Nucleus accumbens (tissue), 56 donors: ENCODE data around the gene SCAMP2.

Experiments used
- DNase-seq, 56 donors: peaks; one replicate each; lab custom pipeline; 2025; lab: John Stamatoyannopoulos, UW

SCAMP2 gene

DNA sequence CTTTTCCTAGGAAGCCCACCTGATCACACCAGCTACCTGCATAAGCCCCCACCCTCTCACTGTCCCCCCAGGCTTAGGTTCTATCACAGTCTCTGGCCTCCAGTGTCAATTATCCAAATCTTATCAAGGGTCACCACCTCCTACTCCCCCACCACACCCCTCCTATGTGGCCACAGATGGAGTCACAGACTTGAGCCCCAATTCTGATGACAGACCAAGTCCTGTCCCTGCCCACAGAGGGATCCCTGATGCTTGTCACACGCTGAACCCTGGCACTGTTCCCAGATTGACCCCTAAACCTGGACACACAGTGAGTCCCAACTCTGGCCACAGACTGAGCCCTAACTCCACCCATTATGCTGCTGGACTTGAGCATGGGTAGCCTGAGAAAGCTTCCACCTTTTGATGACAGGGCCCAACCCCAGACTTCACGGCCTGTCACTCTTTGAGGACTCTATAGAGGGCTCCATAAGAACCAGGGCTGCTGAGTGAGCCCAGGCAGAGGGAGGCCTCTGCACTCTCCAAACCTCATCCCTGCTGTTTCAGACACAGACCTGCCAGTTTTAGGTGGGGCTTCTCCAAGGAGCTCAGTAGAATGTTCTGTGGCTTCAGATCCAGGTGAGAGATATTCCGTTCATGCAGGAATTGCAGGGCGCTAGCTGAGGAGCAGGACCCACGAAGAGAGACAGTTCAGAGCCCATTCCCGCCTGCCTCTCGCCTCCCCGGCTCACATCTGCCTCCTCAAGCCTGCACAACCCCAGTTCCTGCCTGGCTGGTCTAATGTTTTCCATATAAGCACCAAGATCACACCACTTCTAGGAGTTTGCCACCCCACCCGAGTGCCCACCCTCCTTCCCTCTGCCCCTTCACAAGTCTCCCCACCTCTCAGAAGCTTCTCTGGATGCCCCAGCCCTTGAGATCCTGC is 32.1 kb downstream of the SCAMP2 start:
- DNase-seq: no peak

DNA sequence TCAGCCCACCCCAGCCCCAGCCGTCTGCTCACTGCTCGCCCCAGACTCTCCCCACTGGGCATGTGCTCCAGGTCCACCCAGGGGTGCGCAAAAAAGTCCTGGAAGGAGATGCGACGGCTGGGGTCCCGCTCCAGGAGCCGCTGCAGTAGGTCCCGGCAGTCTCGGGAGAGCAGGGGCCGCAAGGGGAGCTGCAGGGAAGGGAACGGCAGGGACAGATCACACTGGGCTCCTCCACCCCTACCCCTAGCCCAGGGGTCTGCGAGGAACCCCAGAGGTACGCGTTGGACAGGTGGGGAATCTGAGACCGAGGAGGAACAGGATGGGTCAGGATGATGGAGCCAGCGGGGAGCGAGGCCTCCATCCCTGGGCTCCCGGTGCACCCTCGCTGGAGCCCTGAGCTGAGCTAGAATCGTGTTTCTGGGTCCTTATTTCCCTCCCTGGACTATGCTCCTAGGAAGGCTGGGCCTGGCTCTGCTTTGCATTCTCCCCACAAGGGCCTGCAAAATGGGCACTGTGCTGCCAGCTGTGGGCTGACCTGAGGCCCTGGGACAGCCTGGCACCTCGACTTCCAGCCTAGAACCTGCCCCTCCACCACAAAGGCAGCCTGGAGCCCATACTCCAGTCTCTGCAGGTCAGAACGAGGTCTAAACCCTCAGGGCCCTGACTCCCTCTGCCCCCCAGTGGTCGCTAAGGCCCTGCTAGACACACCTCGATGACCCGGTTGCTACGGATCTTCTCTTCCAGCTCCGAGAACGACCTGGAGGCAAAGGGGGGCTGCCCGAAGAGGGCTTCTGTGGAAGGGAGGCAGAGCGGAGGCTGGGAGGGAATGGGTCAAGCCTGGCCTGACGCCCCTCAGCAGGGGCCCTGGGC is 33.4 kb downstream of the SCAMP2 start:
- DNase-seq: no peak

DNA sequence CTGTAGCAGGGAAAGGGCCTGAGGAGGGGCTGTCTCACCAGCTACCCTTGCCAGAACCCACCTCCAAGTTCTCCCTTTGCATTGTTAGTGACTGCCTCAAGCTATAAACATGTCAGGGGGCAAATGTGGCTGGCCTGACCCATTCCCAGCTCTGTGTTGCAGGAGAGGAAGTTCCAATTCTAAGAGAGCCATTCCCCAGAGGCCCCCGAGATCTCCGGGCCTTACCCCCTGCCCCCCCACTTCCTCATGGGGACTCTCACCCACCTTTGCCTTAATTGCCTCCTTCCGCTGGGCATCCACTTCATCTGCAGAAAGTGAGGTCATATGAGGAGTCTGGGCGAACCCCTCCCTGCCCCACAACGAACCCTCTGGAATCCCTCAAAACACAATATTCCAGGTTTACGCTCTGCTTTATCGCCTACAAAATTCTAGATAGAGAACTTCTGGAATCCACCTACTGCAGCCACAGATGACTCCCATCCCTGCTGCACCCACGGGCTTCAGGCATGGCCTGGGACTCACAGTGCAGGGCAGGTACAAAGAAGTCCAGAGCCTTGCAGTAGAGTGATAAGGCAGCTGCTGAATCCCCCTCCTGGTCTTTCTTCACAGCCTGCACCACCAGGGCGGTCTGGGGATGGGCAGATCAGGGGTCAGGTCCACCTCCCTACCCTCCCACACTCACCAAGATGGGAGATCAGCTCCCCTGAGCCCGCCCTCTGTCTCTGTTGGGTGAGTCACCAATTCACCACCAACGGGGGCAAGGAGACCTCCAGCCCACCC is 34.2 kb downstream of the SCAMP2 start:
- no peak for DNase-seq

DNA sequence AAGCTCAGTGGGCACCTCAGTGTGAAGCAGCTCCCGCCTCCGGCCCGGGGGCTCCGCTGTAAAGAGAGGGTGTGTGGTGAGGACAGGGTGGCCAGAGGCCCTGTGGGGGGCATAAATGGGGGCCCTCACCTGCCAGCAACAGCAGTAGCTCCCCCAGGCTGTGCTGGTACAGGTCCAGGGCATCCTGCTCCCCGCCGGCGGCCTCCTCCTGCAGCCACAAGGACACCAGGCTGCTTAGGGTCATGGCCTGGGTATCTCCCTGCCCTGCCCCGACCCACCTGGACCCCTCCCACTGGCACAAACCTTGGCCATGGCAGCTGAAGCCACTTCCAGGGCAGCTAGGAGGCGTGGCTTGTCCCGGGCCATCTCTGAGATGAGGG is 35.0 kb downstream of the SCAMP2 start:
- no peak for DNase-seq

DNA sequence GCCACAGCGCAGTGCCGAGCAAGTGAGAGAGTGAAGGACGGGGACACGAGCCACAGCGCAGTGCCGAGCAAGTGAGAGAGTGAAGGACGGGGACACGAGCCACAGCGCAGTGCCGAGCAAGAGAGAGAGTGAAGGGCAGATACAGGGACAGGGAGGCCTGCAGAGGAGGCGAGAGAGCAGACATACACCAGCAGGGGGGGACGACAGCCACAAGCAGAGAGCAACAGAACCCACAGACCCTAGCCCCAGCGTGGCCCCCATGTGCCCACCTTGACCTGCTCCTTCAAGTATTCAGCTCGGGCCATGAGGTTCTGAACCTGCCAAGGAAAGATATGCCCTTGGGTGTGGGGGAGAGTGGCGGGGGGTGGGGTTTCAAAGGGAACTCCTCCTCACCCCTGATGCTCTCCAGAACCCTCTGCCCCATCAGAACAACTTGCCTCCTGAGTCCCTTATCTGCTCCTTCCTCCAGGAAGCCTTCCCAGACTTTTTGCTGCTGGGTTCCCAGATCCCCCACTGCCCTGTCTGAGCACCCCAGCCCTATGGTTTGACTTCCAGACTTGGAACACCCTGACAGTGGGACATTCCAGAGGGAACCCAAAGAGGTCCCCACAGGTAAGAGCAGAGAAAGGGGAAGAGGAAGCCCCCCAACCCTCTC is 35.6 kb downstream of the SCAMP2 start:
- no peak for DNase-seq

DNA sequence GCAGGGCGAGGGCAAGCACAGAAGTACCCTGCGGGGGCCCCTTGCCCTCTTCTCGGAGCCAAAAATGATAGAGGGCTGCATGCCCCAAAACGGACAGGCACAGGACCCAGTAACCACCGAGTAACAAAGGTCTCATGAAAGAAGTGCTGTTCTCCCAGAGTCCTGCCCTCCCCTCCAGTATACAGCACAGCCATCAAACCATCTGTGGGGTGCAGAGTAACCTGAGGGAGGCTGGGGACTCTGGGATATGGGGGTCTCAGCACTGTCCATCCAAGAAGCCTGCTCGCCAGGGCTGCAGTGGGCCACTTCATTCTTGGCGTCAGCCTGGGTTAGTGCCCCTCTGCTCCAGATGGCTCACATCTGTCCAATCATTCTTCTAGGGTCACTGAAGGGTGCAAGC is 36.3 kb downstream of the SCAMP2 start:
- DNase-seq: no peak

DNA sequence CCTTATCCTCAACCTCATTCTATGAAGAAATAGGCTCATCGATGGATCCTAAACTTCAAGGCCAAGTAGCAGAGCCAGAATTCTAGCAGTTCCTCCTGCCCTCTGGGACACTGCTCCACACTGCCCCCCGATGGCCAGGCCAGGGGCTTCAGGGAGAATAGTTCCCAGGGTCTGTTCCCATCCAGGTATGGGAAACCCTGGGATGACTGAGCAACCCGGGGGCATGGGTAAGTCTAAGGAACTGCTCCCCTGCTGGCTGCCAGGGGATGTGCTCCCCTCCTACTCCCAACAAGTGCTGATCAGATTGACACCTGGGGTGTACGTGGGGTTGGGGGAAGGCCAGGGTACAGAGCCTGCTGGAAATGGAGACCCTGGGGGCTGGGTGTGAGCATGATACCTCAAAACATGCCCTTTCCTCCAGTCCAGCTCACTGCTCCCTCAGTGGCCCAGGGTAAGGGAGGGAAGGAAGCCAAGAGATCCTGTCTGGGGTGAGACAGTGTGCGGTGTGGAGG is 37.8 kb downstream of the SCAMP2 start:
- DNase-seq: peak in 20 of 56 donors; percentile 9 to 63 (median 25)

DNA sequence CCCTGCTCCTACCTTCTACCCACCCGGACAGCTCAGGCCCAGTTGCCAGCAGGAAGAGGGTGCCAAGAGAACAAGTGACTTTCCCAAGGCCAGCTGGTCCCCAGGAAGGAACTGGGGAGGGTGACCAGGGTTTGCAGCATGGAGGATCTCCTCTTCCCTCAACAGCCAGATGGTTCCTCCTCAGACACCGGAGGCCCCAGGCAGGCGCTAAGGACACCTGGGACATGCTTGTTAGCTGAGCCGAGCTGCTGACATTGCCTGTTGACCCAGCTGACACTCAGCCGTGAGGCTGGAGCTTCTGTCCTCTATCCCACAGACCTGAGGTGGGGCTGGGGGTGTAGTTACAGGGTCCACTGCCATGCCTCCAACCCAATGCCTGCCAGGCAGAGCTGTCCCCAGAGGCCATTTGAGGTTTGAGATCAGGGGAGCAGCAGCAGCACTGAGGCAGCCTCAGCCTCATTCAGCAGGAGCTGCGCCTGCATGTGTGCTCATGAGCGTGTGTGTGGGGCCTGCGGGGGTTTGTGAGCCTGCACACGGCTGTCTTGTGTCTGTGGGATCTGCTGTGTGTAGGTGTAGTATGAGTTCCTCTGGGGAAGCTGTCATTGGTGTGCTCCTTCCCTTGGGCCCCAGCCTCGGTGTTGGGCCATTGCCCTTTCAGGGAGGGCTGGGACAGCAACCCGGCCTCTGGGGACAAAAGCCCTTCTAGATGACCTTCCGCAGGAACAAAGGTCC is 39.6 kb downstream of the SCAMP2 start:
- peak in 30 of 56 donors; percentile 5 to 78 (median 44) for DNase-seq

DNA sequence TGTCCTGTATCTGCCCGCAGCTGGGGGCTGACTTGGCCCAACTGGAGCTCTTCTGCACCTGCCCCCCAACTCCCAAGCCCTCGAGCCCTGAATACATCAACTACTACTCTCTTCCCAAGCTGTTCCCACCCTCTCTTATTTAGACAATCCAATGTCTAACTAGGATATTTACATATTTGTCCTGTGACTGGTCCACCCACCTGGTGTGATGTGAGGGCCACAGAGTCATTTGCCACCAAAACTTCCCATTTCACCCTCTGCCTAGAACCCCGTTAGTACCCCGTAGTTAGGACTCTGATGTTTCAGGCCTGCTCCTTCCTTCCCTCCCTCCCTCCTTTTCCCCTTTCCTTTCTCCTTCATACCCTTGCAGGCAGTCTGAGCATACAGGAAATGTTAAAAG is 40.3 kb downstream of the SCAMP2 start:
- DNase-seq: no peak

DNA sequence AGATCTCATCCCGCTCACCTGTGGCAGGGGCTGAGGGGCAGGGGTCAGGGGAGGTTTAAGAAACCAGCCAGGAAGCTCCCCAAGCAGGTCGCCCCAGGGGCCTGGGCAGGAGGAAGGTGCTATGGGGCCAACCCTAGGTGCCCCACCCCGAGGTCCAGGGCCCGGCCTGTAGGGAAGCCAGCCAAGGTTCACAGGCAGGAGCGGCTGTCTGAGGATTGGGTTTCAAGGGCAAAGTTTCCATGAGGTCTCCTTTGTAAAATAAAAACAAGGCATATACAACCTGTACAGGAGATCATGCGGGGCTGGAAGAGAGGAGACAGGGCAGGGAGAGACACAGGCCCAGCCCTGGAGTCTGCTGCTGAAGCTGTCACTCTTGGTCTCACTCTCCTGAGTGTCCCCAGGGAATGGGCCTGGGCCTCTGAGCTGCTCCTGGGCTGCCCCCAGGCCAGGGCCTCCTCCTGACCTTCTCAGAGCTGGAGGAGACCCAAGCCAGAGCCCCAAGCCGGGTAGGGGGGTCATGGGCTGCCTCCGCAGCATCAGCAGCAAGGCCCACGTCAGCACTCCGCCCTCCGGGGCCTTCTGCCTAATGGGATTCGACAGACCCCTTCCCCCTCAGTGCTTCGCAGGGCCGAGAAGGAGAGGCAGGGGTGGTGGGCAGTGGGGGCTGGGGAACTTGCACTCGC is 41.2 kb downstream of the SCAMP2 start:
- DNase-seq: no peak

DNA sequence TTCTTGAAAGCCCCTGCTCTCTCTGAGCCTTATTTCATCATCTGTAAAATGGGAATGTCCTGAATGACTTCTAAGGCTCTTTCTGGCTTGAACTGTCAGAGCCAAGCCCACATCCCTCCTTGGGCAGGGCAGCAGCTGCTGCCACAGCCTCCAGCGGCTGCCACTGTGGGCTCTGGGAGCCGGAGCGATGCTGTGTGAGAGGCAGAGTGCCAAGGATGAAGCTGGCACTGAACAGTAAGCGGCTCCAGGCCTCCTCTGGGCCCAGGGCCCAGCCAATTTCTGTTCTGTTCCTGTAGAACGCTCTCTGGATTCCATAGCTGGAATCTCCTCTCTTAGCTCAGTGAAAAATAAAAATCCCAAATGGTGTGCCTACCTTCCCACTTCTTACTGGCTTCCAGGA is 42.3 kb downstream of the SCAMP2 start:
- DNase-seq: peak in 43 of 56 donors; percentile 7 to 75 (median 37)

DNA sequence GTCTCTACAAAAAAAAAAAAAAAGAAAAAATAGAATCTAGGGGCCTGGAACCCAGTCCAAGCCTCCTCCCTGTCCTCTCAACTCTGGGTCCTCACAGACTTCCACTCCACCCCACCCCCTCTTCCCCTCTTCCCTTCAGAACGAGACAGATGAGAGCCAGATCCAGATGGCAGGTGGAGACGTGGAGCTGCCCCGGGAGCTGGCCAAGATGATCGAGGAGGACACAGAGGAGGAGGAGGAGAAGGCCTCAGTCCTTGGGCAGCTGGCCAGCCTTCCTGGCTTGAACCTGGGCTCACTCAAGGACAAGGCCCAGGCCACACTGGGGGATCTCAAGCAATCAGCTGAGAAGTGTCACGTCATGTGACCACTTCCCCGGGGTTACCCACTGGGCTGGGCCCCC is 43.2 kb downstream of the SCAMP2 start:
- no peak for DNase-seq

DNA sequence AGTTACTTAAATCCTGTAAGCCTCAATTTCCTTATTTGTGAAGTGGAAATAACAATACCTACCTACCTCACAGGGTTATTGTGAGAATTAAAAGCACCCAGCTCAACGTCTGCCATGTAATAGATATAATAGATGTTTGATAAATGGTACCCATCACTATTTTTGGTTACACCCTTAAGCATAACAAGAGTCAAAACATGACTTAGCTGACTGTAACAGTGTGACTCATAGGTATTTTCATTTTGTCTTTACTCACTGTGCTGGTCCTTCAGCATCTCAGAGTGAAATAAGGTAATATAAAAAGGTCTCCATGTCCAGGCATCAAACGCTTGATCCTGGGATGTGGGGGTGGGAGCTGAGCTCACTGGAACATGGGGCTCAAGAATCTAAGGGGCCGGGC is 43.7 kb downstream of the SCAMP2 start:
- no peak for DNase-seq

DNA sequence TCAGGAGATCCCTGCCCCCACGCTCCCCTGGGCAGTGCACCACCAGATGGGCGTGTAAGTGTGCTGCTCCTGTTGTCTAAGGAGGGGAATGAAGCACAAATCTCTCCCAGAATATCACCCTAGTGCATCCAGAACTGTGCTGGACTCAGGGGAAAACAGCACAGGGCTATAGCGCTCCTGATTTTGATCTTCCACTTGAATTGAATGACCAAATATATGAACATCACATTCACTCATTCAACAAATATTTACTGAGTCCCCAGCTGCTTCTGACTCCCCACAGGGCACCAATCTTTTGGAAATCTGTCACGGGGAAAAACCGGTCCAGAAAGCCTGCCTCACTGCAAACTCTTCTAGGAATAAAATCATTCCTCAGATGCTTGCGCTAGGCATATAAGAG is 44.3 kb downstream of the SCAMP2 start:
- no peak for DNase-seq

DNA sequence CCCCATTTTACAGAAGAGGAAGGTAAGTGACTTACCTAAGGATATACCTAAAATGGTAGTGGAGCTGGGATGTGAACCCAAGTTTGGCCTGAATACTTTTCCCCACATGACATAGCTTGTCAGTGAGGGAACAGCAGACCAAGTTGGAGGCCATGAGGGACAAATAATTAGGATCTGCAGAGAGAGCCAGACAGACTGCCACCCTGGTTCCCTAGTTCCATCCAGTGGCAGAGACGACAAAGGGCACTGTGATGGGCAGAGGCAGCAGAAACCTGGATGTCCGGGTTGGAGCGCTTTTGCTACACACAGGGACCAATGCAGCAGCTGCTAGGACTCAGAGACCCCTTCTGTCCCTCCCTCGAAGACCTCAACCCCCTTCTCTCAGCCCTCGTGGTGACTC is 45.6 kb downstream of the SCAMP2 start:
- DNase-seq: no peak

DNA sequence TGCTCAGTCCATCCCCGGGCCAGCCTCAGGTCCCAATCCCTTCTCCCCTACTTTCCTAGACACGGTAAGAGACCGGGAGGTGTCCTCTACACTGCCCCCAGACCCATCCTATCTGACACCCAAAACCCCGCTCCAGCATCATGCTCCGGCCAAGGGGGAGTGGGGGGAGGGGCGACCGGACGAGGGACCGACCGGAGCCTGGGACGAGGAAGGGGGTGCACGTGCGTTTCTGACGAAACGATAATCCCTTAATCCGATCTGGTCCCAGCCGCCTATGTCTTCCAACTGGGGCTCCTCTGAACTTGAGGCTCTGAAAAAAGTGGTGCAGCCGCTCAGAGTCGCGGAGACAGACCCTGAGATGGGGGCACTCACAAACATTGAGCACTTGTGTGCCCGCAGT is 46.2 kb downstream of the SCAMP2 start:
- DNase-seq: no peak

DNA sequence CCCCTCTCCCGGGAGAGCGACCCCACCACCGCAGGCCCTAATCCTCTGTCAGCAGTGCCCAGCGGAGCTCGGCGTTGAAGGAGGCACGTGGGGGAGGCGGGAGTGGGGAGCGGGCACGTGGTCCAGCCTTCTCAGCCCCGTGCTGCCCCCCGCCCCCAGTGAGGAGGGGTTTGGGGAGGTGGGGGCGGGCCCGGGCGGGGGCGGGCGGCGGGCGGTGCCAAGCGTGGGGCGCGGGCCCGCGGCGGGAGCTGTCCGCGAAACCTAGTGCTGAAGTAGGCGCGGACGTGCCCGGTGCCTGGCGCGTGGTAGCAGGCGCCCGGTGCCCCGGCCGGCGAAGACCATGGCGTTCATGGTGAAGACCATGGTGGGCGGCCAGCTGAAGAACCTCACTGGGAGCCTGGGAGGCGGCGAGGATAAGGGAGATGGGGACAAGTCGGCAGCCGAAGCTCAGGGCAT is 46.8 kb downstream of the SCAMP2 start, which contains the start of gene CPLX3:
Gene CPLX3 (plus strand): TSS at position 264 of the 456 bp plus-strand sequence. CDS start 77 bp downstream, at position 341.
- peak in 17 of 56 donors; percentile 5 to 50 (median 16) for DNase-seq

DNA sequence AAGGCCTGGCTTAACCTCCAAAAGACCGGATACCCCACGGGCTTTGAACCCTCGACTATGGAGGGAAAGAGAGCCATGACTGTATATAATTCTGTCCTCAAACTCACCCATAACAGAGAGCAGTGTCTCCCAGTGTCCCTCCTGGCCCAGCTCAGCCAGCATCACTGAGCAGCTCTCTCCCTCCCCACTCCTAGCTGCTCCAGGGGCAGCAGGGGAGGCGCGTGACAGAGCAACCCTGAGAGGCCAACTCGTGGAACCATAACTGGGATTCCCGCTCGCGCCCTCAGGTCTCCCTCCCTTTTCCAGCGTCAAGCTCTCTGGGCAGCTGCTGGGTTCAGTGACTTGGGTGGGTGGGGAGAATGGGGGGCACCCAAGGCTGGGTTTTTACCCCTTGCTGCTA is 47.3 kb downstream of the SCAMP2 start:
- no peak for DNase-seq
